ENCODE data around the gene NMT1. TPM values are rescaled to one million over a fixed set of nuclear protein-coding genes. Genes with fewer than 3 reads are reported as not detected.

Gene NMT1
- total RNA-seq, 1 experiment from 2014 or later, result 89.7 TPM

GRCh38 chr17:45096141-45096540 lies 35.0 kb downstream of the NMT1 start:
- Mint-ChIP-seq H3K9me3 (ENCODE audit: unreplicated experiment) (no peaks in the 10 kb centered on the region), H3K4me1 (ENCODE audit: insufficient read depth, unreplicated experiment) (peaks cover 32% of the 10 kb centered on the region), H3K36me3 (ENCODE audit: insufficient read depth, unreplicated experiment) (peaks cover 82% of the 10 kb centered on the region), H3K4me3 (ENCODE audit: unreplicated experiment) (no peak overlapping the region), H3K27me3 (ENCODE audit: insufficient read depth, unreplicated experiment) (no peaks in the 10 kb centered on the region), H3K27ac (ENCODE audit: low read depth, unreplicated experiment) (peak overlapping the region; percentile 73)
- TF ChIP-seq CTCF (IDR thresholded peaks at IDR 0.05; ENCODE audit: unreplicated experiment), result peak; percentile 53
- intact Hi-C loops (cut with micrococcal nuclease), result loop anchor here (1.0 to 10.0 kb wide), 2 partner anchors 37 to 191 kb away; a partner anchor contains a TSS
- BruUV-seq (replicated peaks), result no TSS peak
- peak; percentile 38 for DNase-seq (ENCODE audit: unreplicated experiment)
- CTCF ChIA-PET, result interaction anchor here (0.5 to 8.1 kb wide), 20 partner anchors 9 to 196 kb away, joined by 3 to 67 read pairs (median 5); partner anchors contain the start of genes ACBD4 and NMT1
- POLR2A ChIA-PET, result interaction anchor here (0.6 to 1.6 kb wide), 6 partner anchors 31 to 49 kb away, joined by 3 to 10 read pairs (median 4); partner anchors contain the start of genes DCAKD and NMT1

DNA sequence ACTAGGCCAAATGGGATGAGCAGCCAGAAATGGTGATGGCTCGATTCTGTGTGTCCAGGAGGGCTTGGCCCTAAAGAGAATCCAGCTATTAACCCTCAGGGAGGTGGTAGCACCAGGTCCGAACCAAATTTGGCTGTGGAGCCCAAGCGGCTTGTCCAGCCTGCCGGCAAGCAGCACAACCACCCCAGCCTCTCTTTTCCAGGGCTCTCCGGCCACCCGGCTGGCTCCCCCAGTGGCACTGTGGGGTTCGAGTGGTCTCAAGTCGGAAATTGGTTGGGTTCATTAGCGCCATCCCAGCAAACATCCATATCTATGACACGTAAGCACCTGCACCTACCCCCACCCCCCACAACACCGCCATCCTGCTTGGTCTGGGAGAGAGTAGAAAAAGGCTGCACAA lies 35.8 kb downstream of the NMT1 start:
- peaks cover 84% of the 10 kb centered on the region for H3K36me3 Mint-ChIP-seq (ENCODE audit: insufficient read depth, unreplicated experiment)
- no peaks in the 10 kb centered on the region for H3K27me3 Mint-ChIP-seq (ENCODE audit: insufficient read depth, unreplicated experiment)
- CTCF ChIA-PET, result interaction anchor here (0.6 to 8.1 kb wide), 19 partner anchors 8 to 197 kb away, joined by 3 to 67 read pairs (median 5); partner anchors contain the start of genes ACBD4 and NMT1
- BruUV-seq (replicated peaks), result no TSS peak
- H3K4me1 Mint-ChIP-seq (ENCODE audit: insufficient read depth, unreplicated experiment), result peaks cover 35% of the 10 kb centered on the region
- POLR2A ChIA-PET, result interaction anchor here (0.6 to 1.6 kb wide), 4 partner anchors 30 to 50 kb away, joined by 3 to 10 read pairs (median 6); partner anchors contain the start of gene NMT1
- DNase-seq (ENCODE audit: unreplicated experiment), result no peak
- H3K27ac Mint-ChIP-seq (ENCODE audit: low read depth, unreplicated experiment), result no peak overlapping the region
- no peak for TF ChIP-seq CTCF (IDR thresholded peaks at IDR 0.05; ENCODE audit: unreplicated experiment)
- no peak overlapping the region for H3K4me3 Mint-ChIP-seq (ENCODE audit: unreplicated experiment)
- H3K9me3 Mint-ChIP-seq (ENCODE audit: unreplicated experiment), result no peaks in the 10 kb centered on the region
- intact Hi-C loops (cut with micrococcal nuclease), result loop anchor here (1.0 to 10.0 kb wide), 2 partner anchors 36 to 192 kb away; a partner anchor contains a TSS

DNA sequence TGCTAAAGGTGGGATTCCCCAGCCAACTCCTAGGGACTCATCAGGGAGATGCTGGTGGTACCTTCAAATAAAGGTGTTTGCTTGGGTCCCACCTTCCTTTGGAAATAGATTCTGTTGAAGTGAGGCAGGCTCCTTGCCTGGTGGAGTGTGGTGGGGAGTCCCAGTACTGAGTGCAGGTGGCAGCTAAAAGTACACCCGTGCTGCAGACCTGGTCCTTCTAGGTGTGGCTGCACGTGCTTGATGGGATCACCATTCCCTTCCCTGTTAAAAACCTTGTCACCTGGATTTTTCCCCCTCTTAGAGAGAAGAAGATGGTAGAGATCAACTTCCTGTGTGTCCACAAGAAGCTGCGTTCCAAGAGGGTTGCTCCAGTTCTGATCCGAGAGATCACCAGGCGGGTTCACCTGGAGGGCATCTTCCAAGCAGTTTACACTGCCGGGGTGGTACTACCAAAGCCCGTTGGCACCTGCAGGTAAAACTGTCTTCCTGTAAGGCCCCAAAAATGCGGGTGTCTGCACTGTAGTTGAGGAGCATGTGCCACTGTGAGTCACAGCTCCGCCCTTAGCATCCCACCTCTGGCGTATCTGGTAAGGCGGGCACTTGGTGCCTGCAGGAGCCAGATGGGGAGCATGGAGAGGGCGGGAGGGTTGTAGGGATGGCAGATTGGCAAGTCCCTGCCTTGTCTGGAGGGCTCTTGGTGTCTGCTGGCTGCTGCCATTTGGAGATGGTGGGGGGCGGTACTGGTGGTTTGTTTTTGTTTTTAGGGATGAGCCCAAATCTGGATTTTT lies 37.2 kb downstream of the NMT1 start:
- ChIA-PET POLR2A (interaction anchor here (0.9 to 7.3 kb wide), 15 partner anchors 11 to 199 kb away, joined by 3 to 54 read pairs (median 5); partner anchors contain the start of genes ACBD4, EFTUD2, HEXIM1 and NMT1), CTCF (interaction anchor here (0.5 to 8.1 kb wide), 37 partner anchors 9 to 365 kb away, joined by 3 to 67 read pairs (median 5); partner anchors contain the start of genes ACBD4 and PLCD3)
- no peaks in the 10 kb centered on the region for H3K9me3 Mint-ChIP-seq (ENCODE audit: unreplicated experiment)
- peak overlapping the region; percentile 86 for H3K27ac Mint-ChIP-seq (ENCODE audit: low read depth, unreplicated experiment)
- no peak for DNase-seq (ENCODE audit: unreplicated experiment)
- H3K4me3 Mint-ChIP-seq (ENCODE audit: unreplicated experiment), result no peak overlapping the region
- no peak for TF ChIP-seq CTCF (IDR thresholded peaks at IDR 0.05; ENCODE audit: unreplicated experiment)
- peaks cover 83% of the 10 kb centered on the region for H3K36me3 Mint-ChIP-seq (ENCODE audit: insufficient read depth, unreplicated experiment)
- intact Hi-C loops (cut with micrococcal nuclease), result loop anchor here (2.0 to 10.0 kb wide), 2 partner anchors 47 to 193 kb away; partner anchors contain the start of gene DCAKD
- BruUV-seq (replicated peaks), result no TSS peak
- peaks cover 35% of the 10 kb centered on the region for H3K4me1 Mint-ChIP-seq (ENCODE audit: insufficient read depth, unreplicated experiment)
- no peaks in the 10 kb centered on the region for H3K27me3 Mint-ChIP-seq (ENCODE audit: insufficient read depth, unreplicated experiment)
